GM18951 (cell line): ENCODE data around the gene RAMACL.

ENCODE experiments used
- POLR2A ChIP-seq: IDR thresholded peaks from 4 replicates; pipeline ENCODE4 v1.6.1; 2011; ENCODE audit warnings: mild to moderate bottlenecking; ENCODE audit not compliant: insufficient read length, insufficient read depth; ENCODE audit errors: extremely low read depth
- in situ Hi-C: fragments of 300-500 bp; cut with MboI; formaldehyde crosslinking; loops from one replicate; pipeline ENCODE4 v1.12.0; 2022; ENCODE audit warnings: low sequenced_read_pairs, mixed read lengths, inconsistent platforms; ENCODE audit not compliant: unreplicated experiment

Gene RAMACL

DNA sequence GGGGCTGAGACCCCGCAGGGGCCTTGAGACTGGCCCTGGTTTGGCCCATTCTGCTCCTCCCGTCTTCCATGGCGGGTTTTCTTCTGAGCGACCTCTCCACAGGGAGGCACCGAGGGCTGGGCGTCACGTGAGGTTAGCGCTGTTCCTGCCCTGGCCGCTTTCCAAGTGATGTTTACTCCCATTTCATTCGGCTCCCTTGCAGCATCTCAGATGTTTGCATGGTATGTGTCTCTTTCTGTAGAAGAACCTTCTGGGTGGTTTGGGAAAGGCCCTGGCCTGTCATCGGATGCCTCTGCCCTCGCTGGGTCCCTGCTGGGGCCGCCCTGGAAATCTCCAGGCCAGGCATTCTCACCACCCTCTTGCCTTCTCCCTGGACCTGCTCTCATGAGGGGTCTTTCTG, 17.3 kb downstream of the RAMACL start:
- no peak for TF ChIP-seq POLR2A
- in situ Hi-C loops, result loop anchor here (10.0 kb wide), 1 partner anchor 644 kb away; no protein-coding TSS in a partner anchor

DNA sequence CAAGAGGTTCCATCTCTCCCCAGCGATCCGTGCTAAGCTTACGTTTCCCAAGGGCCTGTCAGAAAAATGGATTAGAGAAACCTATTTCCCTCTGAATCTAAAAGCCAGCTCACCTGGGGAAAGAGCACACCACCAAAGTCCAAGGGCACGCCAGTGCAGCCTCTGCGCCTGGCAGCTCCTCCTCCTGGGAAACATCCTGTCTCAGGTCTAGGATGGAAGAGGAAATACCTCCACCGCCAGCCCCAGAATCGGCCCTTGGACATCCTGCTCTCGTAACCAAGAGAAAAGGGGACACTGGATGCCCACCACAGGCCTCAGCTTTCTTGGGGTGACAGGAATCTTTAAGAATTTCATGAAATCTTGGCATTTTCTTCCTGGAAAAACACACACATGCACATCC, 18.7 kb downstream of the RAMACL start:
- in situ Hi-C loops, result loop anchor here (10.0 kb wide), 1 partner anchor 643 kb away; no protein-coding TSS in a partner anchor
- no peak for TF ChIP-seq POLR2A

DNA sequence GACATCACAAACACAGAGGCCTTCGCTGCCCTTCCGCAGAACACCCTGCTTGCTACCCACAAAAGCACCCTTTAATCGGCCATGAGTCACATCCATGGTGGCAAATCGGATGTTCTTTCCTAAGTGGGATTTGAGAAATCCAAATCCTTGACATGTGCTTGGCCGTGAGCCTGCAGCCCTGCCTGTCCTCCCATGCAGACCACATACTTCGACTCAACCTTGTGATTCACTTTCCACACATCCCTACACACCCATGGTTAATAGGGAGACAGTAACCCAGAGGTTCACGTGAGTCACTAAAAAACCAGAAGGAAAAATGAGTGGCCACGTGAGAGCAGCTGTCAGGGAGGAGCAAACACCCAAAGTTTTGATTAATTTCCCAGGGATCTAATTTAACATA, 19.4 kb downstream of the RAMACL start:
- in situ Hi-C loops, result loop anchor here (10.0 kb wide), 1 partner anchor 642 kb away; no protein-coding TSS in a partner anchor
- no peak for TF ChIP-seq POLR2A

DNA sequence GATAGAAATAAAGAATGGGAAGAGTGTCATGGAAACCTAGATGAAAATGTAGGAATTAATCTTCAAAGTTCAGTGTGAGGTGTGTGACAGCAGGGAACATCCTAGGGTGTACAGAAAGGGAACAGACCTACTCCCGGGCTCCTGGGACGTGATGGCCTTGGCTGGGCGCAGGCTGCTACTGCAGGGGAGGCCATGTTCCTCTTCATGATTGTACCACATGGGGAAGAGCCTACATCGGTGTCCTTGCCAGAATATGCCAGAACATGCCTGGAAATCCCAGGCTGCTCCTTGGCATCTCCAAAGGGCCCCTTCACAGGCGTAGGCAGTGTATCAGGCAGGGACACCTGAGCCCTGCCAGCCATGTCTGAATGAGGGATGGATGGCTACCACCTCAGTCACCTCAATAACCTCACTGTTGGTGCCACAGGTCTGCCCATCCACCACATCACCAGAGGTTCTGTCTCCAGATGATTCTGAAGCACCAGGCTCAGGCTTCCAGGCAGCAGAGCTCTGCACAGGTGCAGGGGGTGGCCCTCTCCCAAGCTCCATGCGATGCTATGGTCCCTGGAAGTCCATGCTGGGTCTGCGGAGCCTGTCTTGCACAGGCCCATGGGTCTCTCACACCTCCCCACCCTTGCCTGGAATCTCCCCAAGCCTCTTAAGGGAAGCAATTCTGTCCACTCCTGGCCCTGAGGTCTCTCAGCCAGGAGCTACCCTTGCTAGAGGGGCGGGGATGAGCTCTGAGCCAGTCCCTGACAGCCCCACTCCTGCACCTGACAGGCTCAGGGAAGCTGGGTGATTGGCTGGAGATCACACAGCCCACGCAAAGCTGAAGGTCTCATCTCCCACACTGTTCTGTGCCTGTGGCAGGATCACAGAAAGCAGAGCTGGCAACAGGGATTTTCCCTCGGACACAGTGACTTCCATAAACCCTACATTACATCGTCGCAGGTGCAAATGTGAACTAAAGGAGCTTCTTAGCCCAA, 20.2 kb downstream of the RAMACL start:
- in situ Hi-C loops, result loop anchor here (10.0 kb wide), 1 partner anchor 642 kb away; no protein-coding TSS in a partner anchor

DNA sequence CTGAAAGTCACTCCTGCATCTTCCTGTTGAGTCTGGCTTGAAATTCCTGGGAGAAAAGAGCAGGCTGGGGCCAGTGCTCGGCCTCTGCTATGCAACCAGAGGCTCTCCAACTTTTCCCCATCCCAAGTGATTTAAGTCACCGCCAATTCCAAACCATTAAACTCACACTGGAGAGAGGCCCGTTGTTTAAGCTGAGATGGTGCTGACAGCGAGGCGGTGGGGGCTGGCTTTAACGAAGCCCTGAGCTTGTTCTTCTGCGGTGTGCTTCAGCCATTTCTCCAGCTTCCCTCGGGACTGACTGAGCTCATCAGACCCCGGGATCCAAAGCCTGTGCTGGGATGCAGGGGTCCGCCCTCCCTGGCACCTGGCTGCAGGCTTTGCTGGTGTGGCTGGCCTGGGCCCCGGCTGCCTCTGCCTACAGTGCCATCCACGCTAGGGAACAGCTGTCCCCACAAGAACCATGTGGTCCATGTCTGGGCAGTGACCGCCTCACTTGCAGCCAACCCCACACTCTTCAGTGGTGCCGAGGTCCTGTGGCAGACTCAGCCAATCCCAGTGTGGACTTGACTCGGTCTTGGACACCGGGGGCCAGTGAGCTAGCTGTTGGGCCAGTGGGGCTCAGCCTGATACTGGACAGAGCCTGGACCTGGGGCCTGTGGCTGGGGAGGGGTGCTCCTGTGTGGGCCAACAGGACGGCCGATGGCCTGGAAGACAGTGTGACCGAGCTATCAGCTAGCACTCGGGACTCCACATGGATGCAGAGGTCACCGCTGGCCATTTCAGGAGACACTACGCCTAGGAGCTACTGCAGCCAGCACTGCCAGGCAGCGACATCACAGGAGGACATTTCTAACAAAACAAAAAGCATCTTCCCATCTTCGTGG, 21.2 kb downstream of the RAMACL start:
- in situ Hi-C loops, result loop anchor here (10.0 kb wide), 1 partner anchor 641 kb away; no protein-coding TSS in a partner anchor
- no peak for TF ChIP-seq POLR2A

More for the DNA sequence above, 20.2 kb downstream of the RAMACL start:
- TF ChIP-seq POLR2A, result no peak

- no peak for TF ChIP-seq POLR2A
- in situ Hi-C loops, result loop anchor here (10.0 kb wide), 1 partner anchor 639 kb away; no protein-coding TSS in a partner anchor
Measured at GRCh38 chr6:166563805-166564204, 22.7 kb downstream of the RAMACL start.

DNA sequence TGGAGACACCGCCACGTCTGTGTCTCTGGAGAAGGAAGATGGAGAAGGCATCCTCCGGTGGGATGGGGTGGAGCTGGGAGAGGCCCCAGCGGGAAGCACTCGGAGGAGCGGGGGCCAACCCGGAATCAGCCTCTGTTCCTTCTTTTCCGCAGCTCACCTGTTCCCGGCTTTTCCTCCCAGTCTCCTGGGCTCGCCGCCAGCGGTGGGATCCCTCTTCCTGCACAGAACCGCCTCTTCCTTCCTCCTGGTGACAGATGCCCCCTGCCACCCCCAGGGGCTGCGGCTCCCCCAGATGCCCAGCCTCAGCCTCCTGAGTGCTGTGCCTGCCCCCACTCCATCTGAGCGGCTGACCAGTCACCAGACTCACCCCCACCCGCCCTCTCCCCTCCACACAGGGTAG, 23.3 kb downstream of the RAMACL start:
- in situ Hi-C loops, result loop anchor here (10.0 kb wide), 1 partner anchor 638 kb away; no protein-coding TSS in a partner anchor
- TF ChIP-seq POLR2A, result no peak

GRCh38 chr6:166562726-166563125, 23.8 kb downstream of the RAMACL start:
- in situ Hi-C loops, result loop anchor here (10.0 kb wide), 1 partner anchor 638 kb away; no protein-coding TSS in a partner anchor

GRCh38 chr6:166561771-166562359, 24.6 kb downstream of the RAMACL start:
- TF ChIP-seq POLR2A, result no peak
- in situ Hi-C loops, result loop anchor here (10.0 kb wide), 1 partner anchor 637 kb away; no protein-coding TSS in a partner anchor

More at GRCh38 chr6:166562726-166563125, 23.8 kb downstream of the RAMACL start:
- no peak for TF ChIP-seq POLR2A

- TF ChIP-seq POLR2A, result no peak
- in situ Hi-C loops, result loop anchor here (10.0 kb wide), 1 partner anchor 635 kb away; no protein-coding TSS in a partner anchor
Measured at GRCh38 chr6:166560222-166560621, 26.3 kb downstream of the RAMACL start.

DNA sequence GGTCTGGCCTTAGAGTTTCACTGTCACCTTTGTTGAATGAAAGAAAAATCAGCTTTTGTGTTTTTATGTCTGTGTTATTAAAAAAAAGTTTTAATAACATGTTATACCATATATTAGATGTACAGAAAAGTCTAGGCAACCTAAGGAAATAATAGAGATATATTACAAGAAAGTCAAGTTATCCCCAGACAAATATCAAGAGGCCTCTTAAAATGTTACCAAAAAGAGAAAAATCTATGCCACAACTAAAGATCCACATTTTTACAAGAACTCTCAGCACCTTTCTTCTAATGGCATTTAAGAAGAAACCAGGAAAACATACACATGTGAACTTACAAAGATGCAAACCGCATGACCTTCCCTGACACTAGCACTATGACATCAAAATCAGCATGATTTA, 26.8 kb downstream of the RAMACL start:
- no peak for TF ChIP-seq POLR2A
- in situ Hi-C loops, result loop anchor here (10.0 kb wide), 1 partner anchor 635 kb away; no protein-coding TSS in a partner anchor

DNA sequence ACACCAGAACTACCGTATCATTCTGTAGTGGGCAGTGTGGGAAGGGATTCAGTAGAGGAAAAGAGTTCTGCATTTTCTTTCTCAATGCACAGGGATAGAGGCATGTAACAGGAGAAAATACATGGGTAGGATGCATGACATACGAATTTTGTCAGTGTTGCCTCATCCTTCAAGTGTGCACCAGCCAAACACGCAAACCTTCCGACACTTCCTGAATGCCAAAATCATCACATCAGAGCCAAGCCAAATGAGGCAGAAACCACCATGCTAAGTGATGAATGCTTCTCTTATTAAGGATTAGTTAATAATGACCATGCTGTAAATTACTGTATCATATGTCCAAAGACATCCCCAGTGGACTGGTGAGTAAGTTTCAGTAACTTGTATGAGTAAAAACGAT, 27.3 kb downstream of the RAMACL start:
- in situ Hi-C loops, result no loop called here
- no peak for TF ChIP-seq POLR2A
